B cell (primary cell): ENCODE measurements around the gene NUP54. TPM values are rescaled to one million over a fixed set of nuclear protein-coding genes. Genes with fewer than 3 reads are reported as not detected.

Source experiments
- ATAC-seq: fragments of 200-7000 bp; cut with Tn5 transposase; one replicate; pipeline ENCODE4 v1.10.0; 2021; ENCODE audit warnings: low read depth, mild to moderate bottlenecking, moderate number of reproducible peaks, moderate library complexity
- CTCF ChIA-PET: fragments of 350-600 bp; sonication (Branson Sonifier 250); formaldehyde crosslinking; loops from one replicate; lab custom pipeline; 2021; ENCODE audit warnings: antibody characterized with exemption, inconsistent platforms; lab: Charles Lee
- POLR2A ChIA-PET: fragments of 350-600 bp; sonication (Branson Sonifier 250); formaldehyde crosslinking; loops from one replicate; lab custom pipeline; 2021; ENCODE audit warnings: antibody characterized with exemption; lab: Charles Lee
- DNase-seq: peaks from one replicate; pipeline ENCODE4 v3.0.0; 2013
- H2AFZ ChIP-seq: 2 replicates; pipeline ENCODE4 v1.6.1; 2012; ENCODE audit warnings: mild to moderate bottlenecking, low read depth, low read length; ENCODE audit not compliant: insufficient read depth, poor library complexity, severe bottlenecking
- H3K27ac ChIP-seq, 2 donors: 1 replicate in 1 of 2; 2 replicates in 1 of 2; pipeline ENCODE4 v1.5.1; 2012 to 2013; ENCODE audit warnings: low read length in 2 of 2, mild to moderate bottlenecking in 2 of 2, moderate library complexity in 1 of 2
- H3K27me3 ChIP-seq, 4 experiments: fragments of 200-600 bp in 1 of 4; sonication (generic) in 1 of 4; replicated peaks in 1 of 4; 1 replicate in 2 of 4; 2 replicates in 2 of 4; pipeline versions ENCODE4 v1.6.1 to v1.7.0; 2013 to 2016; ENCODE audit warnings: low read length in 3 of 4, mild to moderate bottlenecking in 2 of 4, mixed read lengths in 1 of 4, moderate library complexity in 1 of 4; ENCODE audit not compliant: insufficient read depth in 4 of 4, control insufficient read depth in 3 of 4; ENCODE audit errors: control extremely low read depth in 1 of 4
- H3K36me3 ChIP-seq, 2 experiments: replicated peaks in 1 of 2; 1 replicate in 1 of 2; 2 replicates in 1 of 2; pipeline versions ENCODE4 v1.6.1 to v1.7.1; 2013; ENCODE audit warnings: low read length in 1 of 2; ENCODE audit not compliant: insufficient read depth in 2 of 2, control insufficient read depth in 1 of 2; ENCODE audit errors: control extremely low read depth in 1 of 2, extremely low read depth in 1 of 2
- H3K4me1 ChIP-seq, 2 donors: fragments of 200-600 bp in 1 of 2; sonication (generic) in 1 of 2; 1 replicate in 1 of 2; 2 replicates in 1 of 2; pipeline versions ENCODE4 v1.5.1 to v1.6.1; 2013 to 2017; ENCODE audit warnings: low read length in 2 of 2; ENCODE audit not compliant: control insufficient read depth in 2 of 2, insufficient read depth in 2 of 2
- H3K4me2 ChIP-seq: replicated peaks from 2 replicates; pipeline ENCODE3; 2012; ENCODE audit warnings: mild to moderate bottlenecking, low read depth, low read length; ENCODE audit not compliant: poor library complexity, severe bottlenecking
- H3K4me3 ChIP-seq, 5 experiments: fragments of 200-600 bp in 1 of 5; sonication (generic) in 1 of 5; 1 replicate in 3 of 5; 2 replicates in 2 of 5; pipeline versions ENCODE4 v1.5.1 to v1.7.0; 2011 to 2016; ENCODE audit warnings: low read length in 4 of 5, mild to moderate bottlenecking in 4 of 5, low read depth in 2 of 5, control low read depth in 1 of 5, moderate library complexity in 1 of 5; ENCODE audit not compliant: insufficient read depth in 1 of 5; ENCODE audit errors: control extremely low read depth in 1 of 5, extremely low read depth in 1 of 5
- H3K79me2 ChIP-seq: fragments of 200-600 bp; sonication (generic); one replicate; pipeline ENCODE4 v1.6.0; 2016; ENCODE audit warnings: low read length; ENCODE audit not compliant: control insufficient read depth, insufficient read depth
- H3K9ac ChIP-seq: fragments of 200-600 bp; sonication (generic); 2 replicates; pipeline ENCODE4 v1.6.1; 2017; ENCODE audit warnings: mild to moderate bottlenecking, low read length, moderate library complexity
- H3K9me3 ChIP-seq, 3 donors: one replicate each; pipeline versions ENCODE4 v1.6.1 to v1.7.1; 2013; ENCODE audit warnings: low read length in 2 of 3; ENCODE audit not compliant: control insufficient read depth in 2 of 3, insufficient read depth in 1 of 3; ENCODE audit errors: control extremely low read depth in 1 of 3
- H4K20me1 ChIP-seq: 2 replicates; pipeline ENCODE4 v1.6.0; 2012; ENCODE audit warnings: mild to moderate bottlenecking, low read length; ENCODE audit not compliant: insufficient read depth, control insufficient read depth, poor library complexity, severe bottlenecking
- H3K27ac Mint-ChIP-seq: one replicate; pipeline ENCODE4 v1.8.0; 2021; ENCODE audit warnings: mixed read lengths
- H3K27me3 Mint-ChIP-seq: one replicate; pipeline ENCODE4 v1.8.0; 2021; ENCODE audit warnings: mixed read lengths
- H3K4me1 Mint-ChIP-seq: one replicate; pipeline ENCODE4 v1.8.0; 2021; ENCODE audit warnings: mixed read lengths
- H3K4me3 Mint-ChIP-seq: one replicate; pipeline ENCODE4 v1.8.0; 2021; ENCODE audit warnings: mixed read lengths
- H3K9me3 Mint-ChIP-seq: one replicate; pipeline ENCODE4 v1.8.0; 2022; ENCODE audit warnings: mixed read lengths; ENCODE audit not compliant: insufficient read depth
- EZH2 ChIP-seq: IDR thresholded peaks from 2 replicates; pipeline ENCODE4 v1.6.1; 2012; ENCODE audit warnings: borderline replicate concordance, low read depth, mild to moderate bottlenecking, moderate library complexity, low read length; ENCODE audit not compliant: insufficient read depth, poor library complexity, severe bottlenecking
- WGBS: methylation state at CpG from one replicate; pipeline ENCODE4 v1.1.5; 2013; ENCODE audit warnings: missing lambda C conversion rate; ENCODE audit not compliant: insufficient coverage; 5-methylcytosine and 5-hydroxymethylcytosine counted together
- intact Hi-C: fragments of 100-400 bp; cut with micrococcal nuclease; formaldehyde crosslinking; loops from one replicate; pipeline ENCODE4 v1.10.0; 2022
- polyA plus RNA-seq: library from polyadenylated mRNA; depleted of rRNA; stranded (reverse); fragments of >200 nt; gene quantifications from 2 replicates; pipeline ENCODE4 v1.2.3, GENCODE V29; 2012
- total RNA-seq, 2 donors: library from RNA; stranded (reverse); fragments of 120-200 nt in 1 of 2; gene quantifications; 1 replicate in 1 of 2; 2 replicates in 1 of 2; pipeline versions ENCODE4 v1.2.3 to v1.2.4, GENCODE V29; 2013 to 2022
- TF ChIP-seq, protein P1 (sequence below): fragments of 200-600 bp; IDR thresholded peaks from one replicate; pipeline ENCODE4 v1.8.0; 2022; ENCODE audit warnings: antibody characterized with exemption, mild to moderate bottlenecking

The NUP54 gene
- total and polyA plus RNA-seq, 2 donors (not counting 1 experiment from before 2014, with no cell fraction given) = 17.4 to 71.4 TPM

DNA sequence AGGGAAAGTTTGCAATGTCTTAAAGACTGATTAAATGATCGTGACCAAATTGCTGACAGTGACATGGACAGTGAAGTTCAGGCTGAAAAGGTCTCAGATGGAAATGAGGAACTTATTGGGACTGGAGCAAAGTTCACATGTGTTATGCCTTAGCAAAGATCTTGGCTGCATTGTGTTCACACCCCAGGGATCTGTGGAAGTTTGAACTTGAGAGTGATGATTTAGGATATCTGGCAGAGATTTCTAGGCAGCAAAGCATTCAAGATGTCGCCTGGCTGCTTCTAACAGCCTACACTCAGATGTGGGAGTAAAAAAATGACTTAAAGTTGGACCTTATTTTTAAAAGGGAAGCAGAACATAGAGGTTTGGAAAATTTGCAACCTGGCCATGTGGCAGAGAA lies 44.0 kb upstream of the NUP54 start:
- no peak overlapping the region for H3K27ac ChIP-seq
- CTCF ChIA-PET = no interaction called here
- no peak overlapping the region for H3K4me3 ChIP-seq
- intact Hi-C loops = no loop called here
- no peak for TF ChIP-seq EZH2
- TF ChIP-seq, protein P1, sequence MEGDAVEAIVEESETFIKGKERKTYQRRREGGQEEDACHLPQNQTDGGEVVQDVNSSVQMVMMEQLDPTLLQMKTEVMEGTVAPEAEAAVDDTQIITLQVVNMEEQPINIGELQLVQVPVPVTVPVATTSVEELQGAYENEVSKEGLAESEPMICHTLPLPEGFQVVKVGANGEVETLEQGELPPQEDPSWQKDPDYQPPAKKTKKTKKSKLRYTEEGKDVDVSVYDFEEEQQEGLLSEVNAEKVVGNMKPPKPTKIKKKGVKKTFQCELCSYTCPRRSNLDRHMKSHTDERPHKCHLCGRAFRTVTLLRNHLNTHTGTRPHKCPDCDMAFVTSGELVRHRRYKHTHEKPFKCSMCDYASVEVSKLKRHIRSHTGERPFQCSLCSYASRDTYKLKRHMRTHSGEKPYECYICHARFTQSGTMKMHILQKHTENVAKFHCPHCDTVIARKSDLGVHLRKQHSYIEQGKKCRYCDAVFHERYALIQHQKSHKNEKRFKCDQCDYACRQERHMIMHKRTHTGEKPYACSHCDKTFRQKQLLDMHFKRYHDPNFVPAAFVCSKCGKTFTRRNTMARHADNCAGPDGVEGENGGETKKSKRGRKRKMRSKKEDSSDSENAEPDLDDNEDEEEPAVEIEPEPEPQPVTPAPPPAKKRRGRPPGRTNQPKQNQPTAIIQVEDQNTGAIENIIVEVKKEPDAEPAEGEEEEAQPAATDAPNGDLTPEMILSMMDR = no peak
- peaks cover 19% of the 10 kb centered on the region in 2 donors for H3K4me1 ChIP-seq
- DNase-seq (no peak), ATAC-seq (no peak)
- peaks cover 4 to 25% of the 10 kb centered on the region in 2 experiments for H3K36me3 ChIP-seq
- Mint-ChIP-seq H3K9me3 (no peaks in the 10 kb centered on the region), H3K27me3 (no peaks in the 10 kb centered on the region), H3K27ac (no peak overlapping the region), H3K4me3 (no peak overlapping the region), H3K4me1 (peaks cover 14% of the 10 kb centered on the region)
- POLR2A ChIA-PET = no interaction called here
- WGBS = 96% methylated on average over 2 of the region's 2 CpGs
- peaks cover 28% of the 10 kb centered on the region for H3K79me2 ChIP-seq
- H3K9ac ChIP-seq = no peak overlapping the region
- peaks cover 0 to 11% (median 0%) of the 10 kb centered on the region in 3 donors for H3K9me3 ChIP-seq
- no peak overlapping the region for H2AFZ ChIP-seq
- no peaks in the 10 kb centered on the region for H4K20me1 ChIP-seq
- no peak overlapping the region for H3K4me2 ChIP-seq
- no peaks in the 10 kb centered on the region for H3K27me3 ChIP-seq

DNA sequence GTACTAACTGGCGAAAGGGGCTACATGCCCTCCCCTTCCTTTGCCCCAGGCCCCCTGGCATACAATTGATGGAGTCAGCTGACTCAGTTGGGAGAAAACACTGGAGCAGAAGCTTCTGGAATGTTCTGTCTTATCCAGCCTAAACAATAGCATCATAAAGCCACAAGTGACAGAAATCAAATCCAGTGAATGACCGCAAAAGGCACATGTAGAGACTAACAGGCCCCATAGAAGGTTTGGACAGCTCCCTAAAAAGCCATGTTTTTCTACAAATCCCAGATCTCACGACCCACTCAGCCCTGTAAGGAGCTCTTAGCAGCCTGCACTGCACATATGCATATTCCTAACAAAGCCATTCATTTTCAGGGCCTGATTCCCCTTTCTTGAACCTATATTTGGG lies 40.4 kb upstream of the NUP54 start:
- intact Hi-C loops = no loop called here
- no peak overlapping the region for H3K9ac ChIP-seq
- peaks cover 0 to 11% (median 0%) of the 10 kb centered on the region in 3 donors for H3K9me3 ChIP-seq
- ChIA-PET POLR2A (interaction anchor here (0.5 kb wide), 1 partner anchor 10 kb away, joined by 3 read pairs; no protein-coding TSS in a partner anchor), CTCF (interaction anchor here (2.8 kb wide), 1 partner anchor 9 kb away, joined by 14 read pairs; no protein-coding TSS in a partner anchor)
- no peak overlapping the region for H2AFZ ChIP-seq
- peaks cover 14% of the 10 kb centered on the region for H3K79me2 ChIP-seq
- H3K4me3 ChIP-seq = no peak overlapping the region
- Mint-ChIP-seq H3K4me3 (no peak overlapping the region), H3K27me3 (no peaks in the 10 kb centered on the region), H3K9me3 (no peaks in the 10 kb centered on the region), H3K4me1 (no peaks in the 10 kb centered on the region), H3K27ac (no peak overlapping the region)
- no peaks in the 10 kb centered on the region for H3K27me3 ChIP-seq
- no peak for TF ChIP-seq EZH2
- TF ChIP-seq, protein P1 = no peak
- 90% methylated on average over 2 of the region's 3 CpGs for WGBS
- ATAC-seq (no peak), DNase-seq (no peak)
- peaks cover 11% of the 10 kb centered on the region for H4K20me1 ChIP-seq
- no peaks in the 10 kb centered on the region for H3K4me1 ChIP-seq
- H3K36me3 ChIP-seq = peaks cover 6 to 16% of the 10 kb centered on the region in 2 experiments
- H3K4me2 ChIP-seq = no peak overlapping the region
- no peak overlapping the region for H3K27ac ChIP-seq
